ENCODE measurements around the gene KRTAP5-10.
"Not testable (repeated sequence)": the region's sequence is repeated elsewhere in the genome, so short reads cannot be mapped to it uniquely, and the experiment has no call there.

Gene KRTAP5-10

GRCh38 chr11:71535825-71536224 is 29.5 kb upstream of the KRTAP5-10 start:
- Histone ChIP-seq H3K79me2 (ENCODE audit: insufficient read depth, low read length) (no peaks in the 10 kb centered on the region), H3F3A (ENCODE audit: low read depth) (no peaks in the 10 kb centered on the region), H3K4me2 (ENCODE audit: low read depth, low read length, poor library complexity, severe bottlenecking) (no peak overlapping the region), H3K4me1 (ENCODE audit: insufficient read depth, low read length, poor library complexity, severe bottlenecking) (no peaks in the 10 kb centered on the region), H3K36me3 (ENCODE audit: insufficient read depth, low read length) (no peaks in the 10 kb centered on the region), H3K9me2 (replicated peaks; ENCODE audit: low read depth, low read length) (no peaks in the 10 kb centered on the region), H3K27me3 (ENCODE audit: insufficient read depth, low read length, poor library complexity, severe bottlenecking) (no peaks in the 10 kb centered on the region), H4K20me1 (ENCODE audit: insufficient read depth, low read length, poor library complexity, severe bottlenecking) (no peaks in the 10 kb centered on the region), H3K9ac (ENCODE audit: low read depth, low read length, poor library complexity, severe bottlenecking) (no peak overlapping the region), H2AFZ (ENCODE audit: low read length) (no peak overlapping the region), H3K9me3 (ENCODE audit: insufficient read depth, low read depth, low read length) (peaks cover 4% of the 10 kb centered on the region; the same call in 1 of the 2 replicates), H3K4me3 (ENCODE audit: low read length, poor library complexity, severe bottlenecking) (no peak overlapping the region)
- TF ChIP-seq CTCF (conservative IDR thresholded peaks at IDR 0.05; ENCODE audit: low read length) (no peak), EZH2phosphoT487 (IDR thresholded peaks at IDR 0.05; ENCODE audit: borderline replicate concordance) (no peak)

- H3K9me2 ChIP-seq (replicated peaks; ENCODE audit: low read depth, low read length): no peaks in the 10 kb centered on the region
- H3K36me3 ChIP-seq (ENCODE audit: insufficient read depth, low read length): no peaks in the 10 kb centered on the region
- H3K9me3 ChIP-seq (ENCODE audit: insufficient read depth, low read depth, low read length): peaks cover 4% of the 10 kb centered on the region; the same call in 1 of the 2 replicates
- no peak overlapping the region for H2AFZ ChIP-seq (ENCODE audit: low read length)
- H4K20me1 ChIP-seq (ENCODE audit: insufficient read depth, low read length, poor library complexity, severe bottlenecking): no peaks in the 10 kb centered on the region
- no peaks in the 10 kb centered on the region for H3K4me1 ChIP-seq (ENCODE audit: insufficient read depth, low read length, poor library complexity, severe bottlenecking)
- H3K4me3 ChIP-seq (ENCODE audit: low read length, poor library complexity, severe bottlenecking): no peak overlapping the region
- H3K9ac ChIP-seq (ENCODE audit: low read depth, low read length, poor library complexity, severe bottlenecking): no peak overlapping the region
- no peaks in the 10 kb centered on the region for H3K27me3 ChIP-seq (ENCODE audit: insufficient read depth, low read length, poor library complexity, severe bottlenecking)
- no peak overlapping the region for H3K4me2 ChIP-seq (ENCODE audit: low read depth, low read length, poor library complexity, severe bottlenecking)
- H3F3A ChIP-seq (ENCODE audit: low read depth): no peaks in the 10 kb centered on the region
- no peaks in the 10 kb centered on the region for H3K79me2 ChIP-seq (ENCODE audit: insufficient read depth, low read length)
- TF ChIP-seq EZH2phosphoT487 (IDR thresholded peaks at IDR 0.05; ENCODE audit: borderline replicate concordance) (no peak), CTCF (conservative IDR thresholded peaks at IDR 0.05; ENCODE audit: low read length) (no peak)
These were observed 27.8 kb upstream of the KRTAP5-10 start for GRCh38 chr11:71537537-71537936.

- not testable (repeated sequence) for H3K4me1 ChIP-seq (ENCODE audit: insufficient read depth, low read length, poor library complexity, severe bottlenecking); H2AFZ ChIP-seq (ENCODE audit: low read length); H3F3A ChIP-seq (ENCODE audit: low read depth); H3K9me2 ChIP-seq (replicated peaks; ENCODE audit: low read depth, low read length); H3K4me3 ChIP-seq (ENCODE audit: low read length, poor library complexity, severe bottlenecking); H4K20me1 ChIP-seq (ENCODE audit: insufficient read depth, low read length, poor library complexity, severe bottlenecking); H3K9me3 ChIP-seq (ENCODE audit: insufficient read depth, low read depth, low read length); H3K4me2 ChIP-seq (ENCODE audit: low read depth, low read length, poor library complexity, severe bottlenecking); H3K27me3 ChIP-seq (ENCODE audit: insufficient read depth, low read length, poor library complexity, severe bottlenecking); H3K79me2 ChIP-seq (ENCODE audit: insufficient read depth, low read length); H3K36me3 ChIP-seq (ENCODE audit: insufficient read depth, low read length); H3K9ac ChIP-seq (ENCODE audit: low read depth, low read length, poor library complexity, severe bottlenecking)
These were observed 27.2 kb upstream of the KRTAP5-10 start, which contains the start of gene KRTAP5-8 for GRCh38 chr11:71537977-71538665. Gene KRTAP5-8 (plus strand): TSS chr11:71538025. CDS start chr11:71538056, 31 bp downstream.

- Histone ChIP-seq H3K4me1 (ENCODE audit: insufficient read depth, low read length, poor library complexity, severe bottlenecking) (no peaks in the 10 kb centered on the region), H3K27me3 (ENCODE audit: insufficient read depth, low read length, poor library complexity, severe bottlenecking) (no peaks in the 10 kb centered on the region), H2AFZ (ENCODE audit: low read length) (no peak overlapping the region), H4K20me1 (ENCODE audit: insufficient read depth, low read length, poor library complexity, severe bottlenecking) (no peaks in the 10 kb centered on the region), H3F3A (ENCODE audit: low read depth) (no peaks in the 10 kb centered on the region), H3K4me3 (ENCODE audit: low read length, poor library complexity, severe bottlenecking) (no peak overlapping the region), H3K9me3 (ENCODE audit: insufficient read depth, low read depth, low read length) (peaks cover 7% of the 10 kb centered on the region; the same call in 1 of the 2 replicates), H3K9ac (ENCODE audit: low read depth, low read length, poor library complexity, severe bottlenecking) (no peak overlapping the region), H3K9me2 (replicated peaks; ENCODE audit: low read depth, low read length) (no peaks in the 10 kb centered on the region), H3K36me3 (ENCODE audit: insufficient read depth, low read length) (no peaks in the 10 kb centered on the region), H3K4me2 (ENCODE audit: low read depth, low read length, poor library complexity, severe bottlenecking) (no peak overlapping the region), H3K79me2 (ENCODE audit: insufficient read depth, low read length) (no peaks in the 10 kb centered on the region)
- TF ChIP-seq EZH2phosphoT487 (IDR thresholded peaks at IDR 0.05; ENCODE audit: borderline replicate concordance) (no peak), CTCF (conservative IDR thresholded peaks at IDR 0.05; ENCODE audit: low read length) (no peak)
These were observed 26.7 kb upstream of the KRTAP5-10 start for GRCh38 chr11:71538666-71538990.

Data from Loucy (cell line).